HAP-1 (cell line): ENCODE data around the gene ABI1.
"Not testable (repeated sequence)": the region's sequence is repeated elsewhere in the genome, so short reads cannot be mapped to it uniquely, and the experiment has no call there.

Experiments
- DNase-seq, 2 experiments: peaks; one replicate each; pipeline ENCODE4 v3.0.0-alpha.2; 2016 to 2020; ENCODE audit warnings: low spot score in 2 of 2
- H3K27me3 ChIP-seq: fragments of 250-450 bp; sonication (Bioruptor Pico); 2 replicates; pipeline ENCODE4 v1.5.1; 2020; ENCODE audit warnings: low read depth, mild to moderate bottlenecking, moderate library complexity
- H3K36me3 ChIP-seq: fragments of 250-450 bp; sonication (Bioruptor Pico); replicated peaks from 2 replicates; pipeline ENCODE4 v1.5.1; 2020; ENCODE audit warnings: mild to moderate bottlenecking
- H3K4me1 ChIP-seq: fragments of 250-450 bp; sonication (Bioruptor Pico); 2 replicates; pipeline ENCODE4 v1.5.1; 2020; ENCODE audit warnings: mild to moderate bottlenecking
- H3K4me3 ChIP-seq: fragments of 250-450 bp; sonication (Bioruptor Pico); 2 replicates; pipeline ENCODE4 v1.5.1; 2020; ENCODE audit warnings: mild to moderate bottlenecking, moderate library complexity
- H3K9me3 ChIP-seq: fragments of 250-450 bp; sonication (Bioruptor Pico); 2 replicates; pipeline ENCODE4 v1.5.1; 2020; ENCODE audit warnings: mild to moderate bottlenecking, moderate library complexity
- in situ Hi-C: fragments of 300-500 bp; cut with MboI; formaldehyde crosslinking; loops from 3 replicates; pipeline ENCODE4 v1.14.3; 2020; ENCODE audit warnings: low sequenced_read_pairs, inconsistent platforms, mixed read lengths

Gene ABI1

GRCh38 chr10:26861205-26861998 is 644 bp upstream of the ABI1 start:
- H3K9me3 ChIP-seq: no peaks in the 10 kb centered on the region
- peak overlapping the region; percentile 18 for H3K4me3 ChIP-seq
- H3K4me1 ChIP-seq: peaks cover 11% of the 10 kb centered on the region
- H3K27me3 ChIP-seq: no peaks in the 10 kb centered on the region
- peaks cover 4% of the 10 kb centered on the region; the same call in 1 of the 2 replicates for H3K36me3 ChIP-seq
- no peak for DNase-seq
- in situ Hi-C loops: no loop called here

GRCh38 chr10:26860102-26860442 is 686 bp downstream of the ABI1 start:
- peak overlapping the region; percentile 97 for H3K4me3 ChIP-seq
- peaks cover 4% of the 10 kb centered on the region; the same call in 1 of the 2 replicates for H3K36me3 ChIP-seq
- H3K27me3 ChIP-seq: no peaks in the 10 kb centered on the region
- DNase-seq: peak; percentile 56 to 74
- H3K9me3 ChIP-seq: no peaks in the 10 kb centered on the region
- in situ Hi-C loops: no loop called here
- H3K4me1 ChIP-seq: peaks cover 11% of the 10 kb centered on the region

- Histone ChIP-seq H3K9me3 (no peaks in the 10 kb centered on the region), H3K4me3 (peak overlapping the region; percentile 97), H3K36me3 (peaks cover 4% of the 10 kb centered on the region; the same call in 1 of the 2 replicates), H3K4me1 (peaks cover 11% of the 10 kb centered on the region), H3K27me3 (no peaks in the 10 kb centered on the region)
- DNase-seq: peak in 1 of 2 experiments; percentile 33
- in situ Hi-C loops: no loop called here
Measured at GRCh38 chr10:26859241-26860101, 1.3 kb downstream of the ABI1 start.

- in situ Hi-C loops: no loop called here
- Histone ChIP-seq H3K4me1 (peaks cover 11% of the 10 kb centered on the region), H3K36me3 (peaks cover 4% of the 10 kb centered on the region; the same call in 1 of the 2 replicates), H3K27me3 (no peaks in the 10 kb centered on the region), H3K4me3 (peak overlapping the region; percentile 97), H3K9me3 (no peaks in the 10 kb centered on the region)
- DNase-seq: no peak
Measured at GRCh38 chr10:26858707-26859034, 2.1 kb downstream of the ABI1 start.

- peaks cover 4% of the 10 kb centered on the region; the same call in 1 of the 2 replicates for H3K36me3 ChIP-seq
- H3K27me3 ChIP-seq: no peaks in the 10 kb centered on the region
- peak overlapping the region; percentile 97 for H3K4me3 ChIP-seq
- peaks cover 11% of the 10 kb centered on the region for H3K4me1 ChIP-seq
- no peaks in the 10 kb centered on the region for H3K9me3 ChIP-seq
- in situ Hi-C loops: no loop called here
- DNase-seq: peak in 1 of 2 experiments; percentile 17
Measured at GRCh38 chr10:26857991-26858706, 2.6 kb downstream of the ABI1 start.

GRCh38 chr10:26857553-26857952 is 3.2 kb downstream of the ABI1 start:
- H3K4me3 ChIP-seq, DNase-seq, H3K36me3 ChIP-seq, H3K9me3 ChIP-seq, H3K27me3 ChIP-seq, in situ Hi-C loops: not testable (repeated sequence)
- peaks cover 11% of the 10 kb centered on the region for H3K4me1 ChIP-seq

GRCh38 chr10:26855186-26855585 is 5.6 kb downstream of the ABI1 start:
- DNase-seq: no peak
- Histone ChIP-seq H3K4me3 (no peak overlapping the region), H3K27me3 (no peaks in the 10 kb centered on the region), H3K36me3 (peaks cover 4% of the 10 kb centered on the region; the same call in 1 of the 2 replicates), H3K9me3 (no peaks in the 10 kb centered on the region), H3K4me1 (peaks cover 11% of the 10 kb centered on the region)
- in situ Hi-C loops: no loop called here

GRCh38 chr10:26854524-26854923 is 6.2 kb downstream of the ABI1 start:
- H3K27me3 ChIP-seq: no peaks in the 10 kb centered on the region
- no peak for DNase-seq
- H3K9me3 ChIP-seq: no peaks in the 10 kb centered on the region
- peaks cover 11% of the 10 kb centered on the region for H3K4me1 ChIP-seq
- in situ Hi-C loops: no loop called here
- H3K36me3 ChIP-seq: peaks cover 4% of the 10 kb centered on the region; the same call in 1 of the 2 replicates
- H3K4me3 ChIP-seq: no peak overlapping the region

- Histone ChIP-seq H3K9me3 (peaks cover 2% of the 10 kb centered on the region; the same call in 1 of the 2 replicates), H3K36me3 (no peaks in the 10 kb centered on the region), H3K4me3 (no peak overlapping the region), H3K4me1 (no peaks in the 10 kb centered on the region; the same call in 1 of the 2 replicates), H3K27me3 (no peaks in the 10 kb centered on the region)
- no peak for DNase-seq
- in situ Hi-C loops: no loop called here
Measured at GRCh38 chr10:26844396-26844975, 16.3 kb downstream of the ABI1 start.

- in situ Hi-C loops: no loop called here
- Histone ChIP-seq H3K27me3 (no peaks in the 10 kb centered on the region), H3K9me3 (peaks cover 2% of the 10 kb centered on the region; the same call in 1 of the 2 replicates), H3K4me1 (no peaks in the 10 kb centered on the region; the same call in 1 of the 2 replicates), H3K4me3 (no peak overlapping the region), H3K36me3 (no peaks in the 10 kb centered on the region)
- DNase-seq: no peak
Measured at GRCh38 chr10:26843736-26844135, 17.0 kb downstream of the ABI1 start.

GRCh38 chr10:26841733-26842317 is 18.9 kb downstream of the ABI1 start:
- in situ Hi-C loops: no loop called here
- Histone ChIP-seq H3K9me3 (peaks cover 2% of the 10 kb centered on the region; the same call in 1 of the 2 replicates), H3K4me1 (no peaks in the 10 kb centered on the region; the same call in 1 of the 2 replicates), H3K27me3 (no peaks in the 10 kb centered on the region), H3K4me3 (no peak overlapping the region), H3K36me3 (no peaks in the 10 kb centered on the region)
- DNase-seq: no peak

GRCh38 chr10:26840938-26841732 is 19.6 kb downstream of the ABI1 start:
- no peaks in the 10 kb centered on the region for H3K27me3 ChIP-seq
- DNase-seq: no peak
- H3K9me3 ChIP-seq: peaks cover 2% of the 10 kb centered on the region; the same call in 1 of the 2 replicates
- H3K4me3 ChIP-seq: no peak overlapping the region
- in situ Hi-C loops: no loop called here
- H3K36me3 ChIP-seq: no peaks in the 10 kb centered on the region; the same call in 1 of the 2 replicates
- no peaks in the 10 kb centered on the region; the same call in 1 of the 2 replicates for H3K4me1 ChIP-seq
